CD14-positive monocyte (primary cell): ENCODE data around the gene LTBP1. TPM values are rescaled to one million over a fixed set of nuclear protein-coding genes. Genes with fewer than 3 reads are reported as not detected.

Experiments used
- DNase-seq, 3 donors: peaks; one replicate each; pipeline ENCODE4 v3.0.0-alpha.2; 2011 to 2022
- H2AFZ ChIP-seq: 2 replicates; pipeline ENCODE4 v1.6.0; 2012; ENCODE audit warnings: mild to moderate bottlenecking, low read depth, low read length, inconsistent platforms; ENCODE audit not compliant: insufficient read depth, poor library complexity, severe bottlenecking
- H3K27ac ChIP-seq, 2 donors: 1 replicate in 1 of 2; 2 replicates in 1 of 2; pipeline ENCODE4 v1.5.1; 2012 to 2013; ENCODE audit warnings: low read length in 2 of 2, control low read depth in 1 of 2, inconsistent platforms in 1 of 2, low read depth in 1 of 2, mild to moderate bottlenecking in 1 of 2
- H3K27me3 ChIP-seq, 2 donors: one replicate each; pipeline versions ENCODE4 v1.6.0 to v1.6.1; 2011 to 2013; ENCODE audit warnings: low read length in 2 of 2; ENCODE audit not compliant: control insufficient read depth in 2 of 2, insufficient read depth in 2 of 2
- H3K36me3 ChIP-seq, 2 donors: replicated peaks in 1 of 2; 1 replicate in 1 of 2; 2 replicates in 1 of 2; pipeline versions ENCODE4 v1.5.1 to v1.6.1; 2012 to 2013; ENCODE audit warnings: low read length in 2 of 2, control low read depth in 1 of 2, inconsistent platforms in 1 of 2, mild to moderate bottlenecking in 1 of 2; ENCODE audit not compliant: insufficient read depth in 2 of 2, control insufficient read depth in 1 of 2
- H3K4me1 ChIP-seq, 2 donors: 1 replicate in 1 of 2; 2 replicates in 1 of 2; pipeline versions ENCODE4 v1.5.1 to v1.6.1; 2012 to 2013; ENCODE audit warnings: low read length in 2 of 2, control low read depth in 1 of 2, inconsistent platforms in 1 of 2, mild to moderate bottlenecking in 1 of 2, moderate library complexity in 1 of 2; ENCODE audit not compliant: insufficient read depth in 2 of 2, control insufficient read depth in 1 of 2
- H3K4me2 ChIP-seq: replicated peaks from 2 replicates; pipeline ENCODE3; 2012; ENCODE audit warnings: low read length, moderate library complexity, mild to moderate bottlenecking; ENCODE audit not compliant: poor library complexity, severe bottlenecking; ENCODE audit errors: extremely low read depth
- H3K4me3 ChIP-seq, 3 experiments: fragments of 200-600 bp in 1 of 3; sonication (generic) in 1 of 3; replicated peaks in 1 of 3; 1 replicate in 2 of 3; 2 replicates in 1 of 3; pipeline ENCODE4 v1.5.1; 2011 to 2013; ENCODE audit warnings: low read length in 3 of 3, mild to moderate bottlenecking in 3 of 3, control low read depth in 2 of 3, low read depth in 2 of 3, inconsistent platforms in 1 of 3, moderate library complexity in 1 of 3
- H3K79me2 ChIP-seq: 2 replicates; pipeline ENCODE4 v1.6.0; 2012; ENCODE audit warnings: mild to moderate bottlenecking, control low read depth, inconsistent platforms, low read length, moderate library complexity; ENCODE audit not compliant: insufficient read depth
- H3K9ac ChIP-seq: 2 replicates; pipeline ENCODE4 v1.6.0; 2017; ENCODE audit warnings: low read length, mild to moderate bottlenecking; ENCODE audit not compliant: insufficient read depth, poor library complexity, severe bottlenecking
- H3K9me3 ChIP-seq, 2 donors: replicated peaks in 1 of 2; 1 replicate in 1 of 2; 2 replicates in 1 of 2; pipeline versions ENCODE4 v1.5.1 to v1.6.1; 2012 to 2013; ENCODE audit warnings: low read length in 2 of 2, control low read depth in 1 of 2; ENCODE audit not compliant: control insufficient read depth in 1 of 2, insufficient read depth in 1 of 2
- H4K20me1 ChIP-seq: 2 replicates; pipeline ENCODE4 v1.6.0; 2012; ENCODE audit warnings: mild to moderate bottlenecking, low read length, control low read depth, moderate library complexity; ENCODE audit not compliant: insufficient read depth
- H3K27ac Mint-ChIP-seq, 7 donors: one replicate each; pipeline ENCODE4 v1.8.0; 2020; ENCODE audit warnings: mild to moderate bottlenecking in 7 of 7, mixed read lengths in 7 of 7, moderate library complexity in 6 of 7, inconsistent platforms in 2 of 7
- H3K27me3 Mint-ChIP-seq, 3 donors: one replicate each; pipeline ENCODE4 v1.8.0; 2021 to 2022; ENCODE audit warnings: low read depth in 3 of 3, mild to moderate bottlenecking in 3 of 3, mixed read lengths in 3 of 3, moderate library complexity in 3 of 3, inconsistent platforms in 1 of 3
- H3K36me3 Mint-ChIP-seq, 2 donors: one replicate each; pipeline ENCODE4 v1.8.0; 2020; ENCODE audit warnings: mixed read lengths in 2 of 2, inconsistent platforms in 1 of 2, mild to moderate bottlenecking in 1 of 2
- H3K4me1 Mint-ChIP-seq: one replicate; pipeline ENCODE4 v1.8.0; 2020; ENCODE audit warnings: mild to moderate bottlenecking, mixed read lengths
- H3K4me3 Mint-ChIP-seq, 2 donors: one replicate each; pipeline ENCODE4 v1.8.0; 2020; ENCODE audit warnings: mild to moderate bottlenecking in 2 of 2, mixed read lengths in 2 of 2, moderate library complexity in 1 of 2
- H3K9me3 Mint-ChIP-seq, 7 donors: one replicate each; pipeline ENCODE4 v1.8.0; 2020 to 2022; ENCODE audit warnings: mixed read lengths in 7 of 7, mild to moderate bottlenecking in 6 of 7, moderate library complexity in 6 of 7, inconsistent platforms in 2 of 7
- CTCF ChIP-seq: fragments of 200-600 bp; IDR thresholded peaks from one replicate; pipeline ENCODE4 v1.8.0; 2022; ENCODE audit warnings: antibody characterized with exemption, mild to moderate bottlenecking
- WGBS: methylation state at CpG from one replicate; pipeline ENCODE4 v1.1.5; 2013; ENCODE audit warnings: missing lambda C conversion rate; ENCODE audit not compliant: insufficient coverage; 5-methylcytosine and 5-hydroxymethylcytosine counted together
- intact Hi-C, 2 donors: fragments of 100-400 bp; cut with micrococcal nuclease; formaldehyde crosslinking; loops; one replicate each; pipeline versions ENCODE4 v1.15.0 to v1.15.1; 2023
- polyA plus RNA-seq, 3 donors: library from polyadenylated mRNA; depleted of rRNA in 1 of 3; unstranded in 2 of 3; stranded (reverse) in 1 of 3; fragments of 300-500 nt in 2 of 3; fragments of >200 nt in 1 of 3; fragmentation: Illumina TruSeq in 2 of 3; gene quantifications; 1 replicate in 2 of 3; 2 replicates in 1 of 3; pipeline ENCODE4 v1.2.3, GENCODE V29; 2012 to 2021

LTBP1 gene
- polyA plus RNA-seq, 3 donors, result 0.18 to 0.24 TPM; not detected in 1

- no peak for TF ChIP-seq CTCF
- Histone ChIP-seq H3K27me3 (no peaks in the 10 kb centered on the region), H3K9me3 (no peaks in the 10 kb centered on the region), H3K4me2 (no peak overlapping the region), H3K4me3 (no peak overlapping the region), H4K20me1 (no peaks in the 10 kb centered on the region), H3K36me3 (no peaks in the 10 kb centered on the region), H3K9ac (no peak overlapping the region), H3K79me2 (no peaks in the 10 kb centered on the region), H3K4me1 (peaks cover 0 to 5% of the 10 kb centered on the region in 2 donors), H3K27ac (no peak overlapping the region), H2AFZ (peak overlapping the region; percentile 12)
- H3K36me3 Mint-ChIP-seq, result no peaks in the 10 kb centered on the region
- intact Hi-C loops, result no loop called here
- no peak for DNase-seq
- peaks cover 6% of the 10 kb centered on the region for H3K4me1 Mint-ChIP-seq
- whole genome bisulfite sequencing, result 60% methylated on average over 1 of the region's 8 CpGs
- peak overlapping the region in 1 of 2 donors; percentile 24 for H3K4me3 Mint-ChIP-seq
- H3K9me3 Mint-ChIP-seq, result no peaks in the 10 kb centered on the region
- no peak overlapping the region for H3K27ac Mint-ChIP-seq
- H3K27me3 Mint-ChIP-seq, result no peaks in the 10 kb centered on the region
Measured at GRCh38 chr2:33371304-33372090, 424.7 kb downstream of the LTBP1 start.

- H3K27me3 Mint-ChIP-seq, result peaks cover 0 to 3% (median 1%) of the 10 kb centered on the region in 3 donors
- intact Hi-C loops, result no loop called here
- H3K4me3 Mint-ChIP-seq, result no peak overlapping the region
- 0% methylated on average over 3 of the region's 5 CpGs for WGBS
- TF ChIP-seq CTCF, result peak; percentile 87
- Histone ChIP-seq H3K27ac (no peak overlapping the region), H4K20me1 (no peaks in the 10 kb centered on the region), H3K79me2 (no peaks in the 10 kb centered on the region), H3K9ac (no peak overlapping the region), H2AFZ (no peak overlapping the region), H3K36me3 (no peaks in the 10 kb centered on the region), H3K9me3 (no peaks in the 10 kb centered on the region), H3K4me3 (no peak overlapping the region), H3K27me3 (no peaks in the 10 kb centered on the region), H3K4me2 (no peak overlapping the region), H3K4me1 (peaks cover 0 to 5% of the 10 kb centered on the region in 2 donors)
- DNase-seq, result peak; percentile 5 to 39 (median 27)
- no peaks in the 10 kb centered on the region for H3K36me3 Mint-ChIP-seq
- peaks cover 0 to 1% (median 0%) of the 10 kb centered on the region in 7 donors for H3K9me3 Mint-ChIP-seq
- peaks cover 6% of the 10 kb centered on the region for H3K4me1 Mint-ChIP-seq
- no peak overlapping the region for H3K27ac Mint-ChIP-seq
Measured at GRCh38 chr2:33372940-33373553, 426.3 kb downstream of the LTBP1 start.
